ENCODE measurements around the gene SOBP. TPM values are rescaled to one million over a fixed set of nuclear protein-coding genes. Genes with fewer than 3 reads are reported as not detected.

Gene SOBP
- total RNA-seq, 1 donor from 2014 or later = 6.8 TPM

- Histone ChIP-seq H3K4me1 (no peaks in the 10 kb centered on the region), H3K9me3 (no peaks in the 10 kb centered on the region), H3K4me3 (no peak overlapping the region), H3K27me3 (no peaks in the 10 kb centered on the region), H3K27ac (no peak overlapping the region), H3K36me3 (no peaks in the 10 kb centered on the region)
- no peak for TF ChIP-seq CTCF (IDR thresholded peaks at IDR 0.05)
- intact Hi-C loops (cut with DNase I) = no loop called here
- DNase-seq (no peak), ATAC-seq (no peak)
Measured at GRCh38 chr6:107564589-107564951, 74.7 kb downstream of the SOBP start.

GRCh38 chr6:107565165-107565723 lies 75.3 kb downstream of the SOBP start:
- no peaks in the 10 kb centered on the region for H3K9me3 ChIP-seq
- no peak overlapping the region for H3K27ac ChIP-seq
- no peaks in the 10 kb centered on the region for H3K36me3 ChIP-seq
- no peak overlapping the region for H3K4me3 ChIP-seq
- TF ChIP-seq CTCF (IDR thresholded peaks at IDR 0.05) = no peak
- DNase-seq (no peak), ATAC-seq (no peak)
- no peaks in the 10 kb centered on the region for H3K4me1 ChIP-seq
- H3K27me3 ChIP-seq = no peaks in the 10 kb centered on the region
- intact Hi-C loops (cut with DNase I) = no loop called here

- no peak for ATAC-seq
Measured at GRCh38 chr6:107567643-107568042, 77.7 kb downstream of the SOBP start.

GRCh38 chr6:107569473-107569872 lies 79.6 kb downstream of the SOBP start:
- no peak for DNase-seq
- H3K4me1 ChIP-seq = no peaks in the 10 kb centered on the region
- ATAC-seq = no peak
- no peak for TF ChIP-seq CTCF (IDR thresholded peaks at IDR 0.05)
- no peak overlapping the region for H3K27ac ChIP-seq
- no peaks in the 10 kb centered on the region for H3K9me3 ChIP-seq
- H3K27me3 ChIP-seq = no peaks in the 10 kb centered on the region
- no peaks in the 10 kb centered on the region for H3K36me3 ChIP-seq
- intact Hi-C loops (cut with DNase I) = no loop called here
- H3K4me3 ChIP-seq = no peak overlapping the region

More at GRCh38 chr6:107567643-107568042, 77.7 kb downstream of the SOBP start:
- intact Hi-C loops (cut with DNase I) = no loop called here
- Histone ChIP-seq H3K4me1 (no peaks in the 10 kb centered on the region), H3K4me3 (no peak overlapping the region), H3K36me3 (no peaks in the 10 kb centered on the region), H3K9me3 (no peaks in the 10 kb centered on the region), H3K27ac (no peak overlapping the region), H3K27me3 (no peaks in the 10 kb centered on the region)
- TF ChIP-seq CTCF (IDR thresholded peaks at IDR 0.05) = no peak
- DNase-seq = no peak

- Histone ChIP-seq H3K36me3 (no peaks in the 10 kb centered on the region), H3K27me3 (no peaks in the 10 kb centered on the region), H3K9me3 (no peaks in the 10 kb centered on the region), H3K4me1 (no peaks in the 10 kb centered on the region), H3K4me3 (no peak overlapping the region), H3K27ac (no peak overlapping the region)
- ATAC-seq (no peak), DNase-seq (no peak)
- intact Hi-C loops (cut with DNase I) = no loop called here
- no peak for TF ChIP-seq CTCF (IDR thresholded peaks at IDR 0.05)
Measured at GRCh38 chr6:107571354-107571753, 81.4 kb downstream of the SOBP start.

- TF ChIP-seq CTCF (IDR thresholded peaks at IDR 0.05) = no peak
- intact Hi-C loops (cut with DNase I) = no loop called here
- Histone ChIP-seq H3K4me3 (no peak overlapping the region), H3K27me3 (no peaks in the 10 kb centered on the region), H3K9me3 (no peaks in the 10 kb centered on the region), H3K4me1 (no peaks in the 10 kb centered on the region), H3K36me3 (no peaks in the 10 kb centered on the region), H3K27ac (no peak overlapping the region)
- DNase-seq (no peak), ATAC-seq (no peak)
Measured at GRCh38 chr6:107572886-107573285, 83.0 kb downstream of the SOBP start.
